DMS 273 treated with DMSO at 0.1 percent for 48 hours (cell line): ENCODE data around the gene EPG5.
"Not testable (repeated sequence)": the region's sequence is repeated elsewhere in the genome, so short reads cannot be mapped to it uniquely, and the experiment has no call there.

Source experiments
- DNase-seq: peaks from one replicate; lab custom pipeline; 2025; lab: John Stamatoyannopoulos, UW

The EPG5 gene

GRCh38 chr18:45863469-45863868 lies 103.7 kb downstream of the EPG5 start:
- no peak for DNase-seq

GRCh38 chr18:45861926-45862325 lies 105.2 kb downstream of the EPG5 start:
- DNase-seq = no peak

DNA sequence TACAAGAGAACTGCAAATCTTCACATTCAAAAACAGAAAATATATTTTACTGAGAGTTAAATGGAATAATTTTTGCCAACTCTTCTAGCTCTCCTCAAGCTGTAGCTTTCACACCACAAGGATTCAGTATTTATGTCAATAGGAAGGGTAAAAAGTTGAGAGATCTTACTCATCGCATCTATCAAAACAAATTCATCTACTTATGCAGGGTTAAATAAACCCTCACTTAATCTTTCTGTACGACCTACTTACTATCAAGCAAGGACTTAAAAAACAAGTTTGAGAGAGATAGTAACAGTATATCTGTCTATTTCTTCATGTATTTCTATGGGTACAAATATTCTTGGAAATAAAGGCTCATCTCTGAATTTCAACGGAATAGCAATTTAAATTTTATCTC lies 106.2 kb downstream of the EPG5 start:
- DNase-seq = no peak

DNA sequence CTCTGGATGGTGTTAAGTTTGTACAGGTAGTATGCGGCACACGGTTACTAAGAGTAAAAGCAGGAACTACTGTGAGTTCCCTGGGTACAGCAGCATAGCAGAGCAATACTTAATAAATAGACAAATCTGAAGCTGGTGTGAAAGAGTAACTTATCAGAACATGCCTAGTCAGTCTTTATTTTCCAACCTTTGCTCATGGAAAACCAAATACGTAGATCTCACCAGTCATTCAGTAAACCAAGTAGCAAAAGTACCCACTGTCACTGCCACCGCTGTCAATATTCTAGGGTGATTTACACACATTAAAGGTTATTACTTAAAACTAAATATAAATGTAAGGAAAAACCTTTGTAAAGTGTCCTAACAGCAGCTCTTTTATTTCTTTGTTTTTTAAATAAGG lies 106.6 kb downstream of the EPG5 start:
- DNase-seq = no peak

DNA sequence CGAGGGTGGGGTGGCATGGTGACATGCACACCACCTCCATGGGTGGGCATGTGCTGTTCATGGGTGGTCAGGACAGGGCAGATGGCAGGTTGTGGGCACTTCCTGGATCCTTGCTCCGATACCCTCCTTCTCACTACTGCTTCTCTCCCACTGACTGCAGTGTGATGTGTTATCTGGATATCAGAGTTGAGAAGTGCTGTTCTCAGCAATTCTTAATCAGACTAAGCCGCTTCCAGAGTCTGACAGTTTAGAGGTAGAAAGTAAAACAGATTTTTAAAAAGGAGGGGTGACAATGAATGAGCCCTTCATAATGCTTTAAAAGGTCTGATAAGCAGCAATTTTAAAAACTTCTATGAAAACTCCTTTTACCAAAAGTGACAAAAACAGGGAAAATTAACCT lies 107.8 kb downstream of the EPG5 start:
- DNase-seq = no peak

DNA sequence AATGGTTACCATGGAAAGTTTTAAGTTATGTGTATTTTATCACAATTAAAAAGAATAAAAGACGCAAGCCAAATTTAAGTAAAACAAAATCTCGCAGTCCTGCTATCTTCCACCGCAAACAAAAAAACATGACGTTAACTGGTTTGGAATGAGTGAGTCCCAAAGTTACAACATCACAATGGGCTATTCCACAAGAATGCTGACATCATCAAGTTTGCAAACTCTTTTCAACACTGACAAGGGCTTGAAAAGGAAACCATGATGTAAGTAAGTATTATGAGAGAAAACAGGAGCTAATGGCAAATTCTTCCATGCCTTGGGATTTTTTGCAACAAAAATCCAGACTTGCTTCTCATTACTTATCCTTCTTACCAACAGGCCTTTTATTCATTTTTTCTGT lies 110.6 kb downstream of the EPG5 start:
- no peak for DNase-seq

GRCh38 chr18:45854036-45854586 lies 113.0 kb downstream of the EPG5 start:
- no peak for DNase-seq

DNA sequence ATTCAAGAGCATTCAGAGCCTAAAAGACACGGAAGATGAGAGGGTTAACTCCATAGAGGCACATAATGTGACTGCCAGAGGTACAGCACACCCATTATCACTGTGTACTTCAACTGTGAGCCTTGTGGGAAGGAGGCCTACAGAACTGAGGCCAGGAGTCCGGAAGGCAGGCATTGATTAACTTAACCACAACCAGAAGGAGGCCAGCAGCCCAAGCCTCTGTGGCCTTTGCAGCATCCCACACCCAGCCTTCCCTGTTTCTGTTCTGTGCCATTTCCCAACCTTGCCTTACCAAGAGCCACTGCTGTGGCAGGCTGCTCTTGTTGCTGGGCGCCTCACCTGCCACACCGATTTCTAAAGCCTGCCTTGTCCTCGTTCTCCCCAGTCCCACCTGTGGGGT lies 114.5 kb downstream of the EPG5 start:
- no peak for DNase-seq

DNA sequence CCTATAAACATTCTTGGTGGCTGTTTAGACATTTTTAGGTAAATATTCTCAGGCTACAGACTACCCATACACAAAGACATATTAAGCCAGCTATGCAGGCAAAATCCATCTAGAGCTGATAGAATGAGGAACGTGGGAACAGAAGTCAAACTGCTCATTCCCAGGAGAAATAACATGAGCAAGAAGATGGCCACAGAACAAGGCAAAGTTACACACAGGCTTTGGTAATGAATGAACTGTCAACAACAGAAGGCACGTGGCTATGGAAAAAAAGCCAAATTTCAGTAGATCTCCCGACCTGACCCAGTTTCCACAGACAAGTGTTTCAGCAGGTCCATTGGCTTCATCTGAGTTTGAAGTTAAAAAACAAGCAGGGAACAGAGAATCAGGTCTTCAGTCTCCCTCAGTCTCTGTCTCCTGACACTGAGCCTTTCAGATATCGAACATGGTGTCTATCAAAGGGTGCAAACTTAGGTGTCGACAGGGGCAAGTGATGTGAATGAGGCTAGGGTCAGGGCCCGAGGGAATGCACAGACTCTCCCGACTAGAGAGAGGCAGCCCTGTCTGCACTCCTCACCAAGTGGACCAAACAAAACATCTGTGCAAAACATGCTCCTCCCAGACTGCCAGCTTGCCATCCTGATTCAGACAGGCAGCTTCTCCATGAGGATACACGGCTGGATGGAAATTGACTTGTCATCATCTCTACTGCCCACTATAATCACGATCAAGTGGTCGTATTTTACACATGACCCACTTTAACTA lies 115.8 kb downstream of the EPG5 start:
- no peak for DNase-seq

GRCh38 chr18:45850021-45850420 lies 117.1 kb downstream of the EPG5 start:
- no peak for DNase-seq

GRCh38 chr18:45849529-45849928 lies 117.6 kb downstream of the EPG5 start:
- no peak for DNase-seq

GRCh38 chr18:45848643-45849042 lies 118.5 kb downstream of the EPG5 start:
- DNase-seq = not testable (repeated sequence)

DNA sequence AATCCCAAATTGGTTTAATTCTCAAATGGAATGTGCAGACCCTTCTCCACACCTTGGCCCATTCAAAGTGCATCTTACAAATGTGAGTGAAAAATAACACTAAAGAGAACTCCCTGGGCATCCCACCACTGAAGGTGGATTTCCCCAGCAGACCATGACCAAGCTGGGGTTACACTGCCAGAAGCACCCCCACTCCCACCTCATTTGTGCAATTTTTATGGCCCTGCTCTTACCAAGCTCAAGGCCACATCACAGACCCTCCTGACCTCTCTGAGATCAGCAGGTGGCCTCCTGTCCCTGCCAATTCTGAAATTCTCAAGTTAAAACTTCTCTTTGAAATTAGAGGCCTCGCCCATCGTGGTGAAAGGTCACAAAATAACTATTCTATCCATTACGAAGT lies 120.0 kb downstream of the EPG5 start:
- DNase-seq = no peak

DNA sequence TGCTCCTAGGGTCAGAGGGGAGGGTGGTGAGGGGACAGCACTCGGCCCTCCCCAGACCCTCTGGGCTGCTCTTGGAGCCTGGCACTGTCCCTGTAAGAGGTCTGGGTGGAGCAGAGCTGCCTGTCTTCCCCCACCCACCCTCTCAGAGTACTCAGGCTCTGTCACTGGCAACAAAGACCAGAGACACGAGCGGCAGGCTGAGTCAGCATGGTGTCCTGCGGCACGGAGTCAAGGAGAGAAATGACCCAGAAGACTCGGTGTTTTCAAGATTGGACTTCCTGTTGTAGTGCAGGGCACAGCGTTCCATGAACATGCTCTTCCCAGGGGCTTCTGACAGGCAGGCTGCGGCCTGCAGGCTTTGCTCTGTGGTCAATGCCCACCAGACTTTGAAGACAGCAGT lies 121.7 kb downstream of the EPG5 start:
- DNase-seq = no peak

DNA sequence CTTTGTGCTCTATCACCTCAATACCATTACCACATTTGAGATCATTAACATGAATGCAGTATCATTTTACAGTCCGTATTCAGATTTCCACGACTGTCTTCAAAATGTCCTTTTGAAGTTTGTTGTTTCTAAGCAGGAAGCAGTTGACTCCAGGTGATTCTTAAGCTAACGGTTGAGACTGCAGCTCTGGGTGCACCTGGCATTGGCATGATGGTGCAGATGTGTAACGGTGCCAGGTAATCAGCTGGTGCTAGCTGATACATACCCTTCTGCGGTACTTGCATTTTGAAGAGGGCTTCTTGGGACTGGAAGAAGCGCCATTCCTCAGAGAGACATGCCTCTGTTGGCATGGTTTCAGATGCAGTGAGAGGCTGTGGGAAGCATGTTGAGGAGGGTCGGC lies 122.2 kb downstream of the EPG5 start:
- no peak for DNase-seq

- no peak for DNase-seq
Observed at GRCh38 chr18:45843019-45843418, 124.1 kb downstream of the EPG5 start.

DNA sequence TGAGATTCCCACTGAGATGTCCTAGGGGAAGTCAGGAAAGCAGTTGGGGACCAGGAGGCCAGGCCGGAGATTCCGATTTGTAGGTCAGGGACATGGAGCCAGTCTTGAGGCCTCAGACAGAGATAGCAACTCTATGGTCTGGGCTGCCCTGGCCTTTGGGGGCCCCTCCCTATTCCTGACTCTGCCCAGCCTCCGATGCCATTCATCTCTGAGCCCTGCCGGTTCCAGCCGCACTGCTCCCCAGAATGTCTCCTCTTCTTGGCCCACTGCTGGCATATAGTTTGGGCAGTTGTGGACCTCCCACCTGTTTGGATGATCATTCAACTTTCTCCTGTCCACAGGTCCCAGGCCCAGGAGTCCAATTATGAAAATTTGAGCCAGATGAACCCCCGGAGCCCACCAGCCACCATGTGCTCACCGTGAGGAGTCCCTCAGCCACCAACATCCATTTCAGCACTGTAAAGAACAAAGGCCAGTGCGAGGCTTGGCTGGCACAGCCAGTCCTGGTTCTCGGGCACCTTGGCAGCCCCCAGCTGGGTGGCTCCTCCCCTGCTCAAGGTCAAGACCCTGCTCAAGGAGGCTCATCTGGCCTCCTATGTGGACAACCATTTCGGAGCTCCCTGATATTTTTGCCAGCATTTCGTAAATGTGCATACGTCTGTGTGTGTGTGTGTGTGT lies 125.2 kb downstream of the EPG5 start:
- DNase-seq = no peak

GRCh38 chr18:45841060-45841764 lies 125.9 kb downstream of the EPG5 start:
- DNase-seq = no peak

GRCh38 chr18:45839414-45840395 lies 127.4 kb downstream of the EPG5 start:
- DNase-seq = no peak

DNA sequence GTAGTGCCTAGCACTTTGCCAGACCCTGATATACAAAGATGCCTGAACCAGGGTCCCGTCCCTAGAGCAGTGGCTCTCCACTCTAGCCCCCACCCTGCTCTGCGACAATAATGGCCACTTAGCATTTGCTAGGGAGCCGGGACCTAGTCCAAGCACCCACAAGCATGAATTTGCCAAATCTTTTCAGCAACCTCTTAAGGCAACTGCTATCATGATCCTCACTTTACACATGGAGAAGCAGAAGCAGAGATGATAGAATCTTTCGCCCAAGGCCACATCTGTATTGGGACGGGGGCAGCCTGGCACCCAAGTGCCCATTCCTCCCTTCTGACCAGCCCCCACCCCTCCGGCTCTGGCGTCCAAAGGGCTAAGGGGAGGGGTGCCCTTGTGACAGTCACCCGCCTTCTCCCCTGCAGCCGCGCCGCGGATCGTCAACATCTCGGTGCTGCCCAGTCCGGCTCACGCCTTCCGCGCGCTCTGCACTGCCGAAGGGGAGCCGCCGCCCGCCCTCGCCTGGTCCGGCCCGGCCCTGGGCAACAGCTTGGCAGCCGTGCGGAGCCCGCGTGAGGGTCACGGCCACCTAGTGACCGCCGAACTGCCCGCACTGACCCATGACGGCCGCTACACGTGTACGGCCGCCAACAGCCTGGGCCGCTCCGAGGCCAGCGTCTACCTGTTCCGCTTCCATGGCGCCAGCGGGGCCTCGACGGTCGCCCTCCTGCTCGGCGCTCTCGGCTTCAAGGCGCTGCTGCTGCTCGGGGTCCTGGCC lies 128.6 kb downstream of the EPG5 start:
- no peak for DNase-seq
